Type B pancreatic cell (in vitro differentiated cells): ENCODE data around the gene KIAA1671. TPM values are rescaled to one million over a fixed set of nuclear protein-coding genes. Genes with fewer than 3 reads are reported as not detected.
"Not testable (repeated sequence)": the region's sequence is repeated elsewhere in the genome, so short reads cannot be mapped to it uniquely, and the experiment has no call there.

Experiments
- DNase-seq: peaks from one replicate; pipeline ENCODE4 v3.0.0; 2021; ENCODE audit warnings: mixed read lengths; ENCODE audit not compliant: unreplicated experiment; ENCODE audit errors: extremely low spot score
- H3K27ac Mint-ChIP-seq: 2 replicates; pipeline ENCODE4 v1.8.0; 2021; ENCODE audit warnings: mild to moderate bottlenecking, mixed read lengths
- H3K27me3 Mint-ChIP-seq: 2 replicates; pipeline ENCODE4 v1.8.0; 2021; ENCODE audit warnings: mixed read lengths
- H3K36me3 Mint-ChIP-seq: 2 replicates; pipeline ENCODE4 v1.8.0; 2021; ENCODE audit warnings: mixed read lengths
- H3K4me1 Mint-ChIP-seq: one replicate; pipeline ENCODE4 v1.8.0; 2021; ENCODE audit warnings: mixed read lengths; ENCODE audit not compliant: unreplicated experiment
- H3K4me3 Mint-ChIP-seq: 2 replicates; pipeline ENCODE4 v1.8.0; 2021; ENCODE audit warnings: mild to moderate bottlenecking, mixed read lengths
- H3K9me3 Mint-ChIP-seq: 2 replicates; pipeline ENCODE4 v1.8.0; 2021; ENCODE audit warnings: mixed read lengths
- CTCF ChIP-seq: fragments of 200-600 bp; sonication (generic); conservative IDR thresholded peaks from 2 replicates; pipeline ENCODE4 v1.5.0; 2021; ENCODE audit warnings: antibody characterized with exemption, mild to moderate bottlenecking
- total RNA-seq: library from RNA; stranded (reverse); gene quantifications from 2 replicates; pipeline ENCODE4 v1.2.1, GENCODE V29; 2021; ENCODE audit warnings: low replicate concordance

KIAA1671 gene
- total RNA-seq, 1 donor from 2014 or later: 22.9 TPM

GRCh38 chr22:25221790-25222189 lies 269.3 kb downstream of the KIAA1671 start:
- Mint-ChIP-seq H3K27me3 (peaks cover 41% of the 10 kb centered on the region), H3K36me3 (no peaks in the 10 kb centered on the region), H3K4me3 (no peak overlapping the region), H3K4me1 (no peaks in the 10 kb centered on the region), H3K27ac (no peak overlapping the region), H3K9me3 (no peaks in the 10 kb centered on the region)
- no peak for DNase-seq
- no peak for TF ChIP-seq CTCF

DNA sequence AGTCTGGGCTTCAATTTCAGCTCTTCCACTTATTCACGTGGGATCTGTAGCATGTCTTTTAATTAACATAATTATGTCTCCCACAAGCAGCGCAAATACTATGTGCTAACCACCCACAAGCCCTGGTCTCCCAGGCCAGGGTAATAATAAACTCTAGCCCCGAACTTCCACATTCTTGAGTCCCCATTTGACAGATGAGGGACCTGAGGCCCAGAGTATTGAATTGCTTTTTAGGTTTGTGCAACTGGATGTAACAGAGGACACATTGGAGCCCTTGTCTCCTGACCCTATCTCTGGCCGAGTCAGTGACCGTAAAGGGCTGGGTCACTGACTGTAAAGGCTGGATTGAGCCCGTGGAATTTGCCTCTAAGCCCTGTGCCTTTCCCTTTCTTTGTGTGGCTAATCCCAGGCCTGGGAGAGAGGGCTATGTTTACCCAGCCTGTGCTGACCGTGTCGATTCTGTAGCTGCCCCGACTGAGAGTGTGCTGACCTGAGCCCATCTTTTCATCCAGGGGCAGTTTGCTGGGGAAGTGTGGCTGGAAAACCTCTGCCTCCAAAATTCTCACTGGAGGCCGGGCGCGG lies 270.8 kb downstream of the KIAA1671 start:
- Mint-ChIP-seq H3K9me3 (no peaks in the 10 kb centered on the region), H3K27ac (no peak overlapping the region), H3K36me3 (no peaks in the 10 kb centered on the region), H3K27me3 (peaks cover 44% of the 10 kb centered on the region), H3K4me3 (no peak overlapping the region), H3K4me1 (no peaks in the 10 kb centered on the region)
- TF ChIP-seq CTCF: no peak
- DNase-seq: no peak

DNA sequence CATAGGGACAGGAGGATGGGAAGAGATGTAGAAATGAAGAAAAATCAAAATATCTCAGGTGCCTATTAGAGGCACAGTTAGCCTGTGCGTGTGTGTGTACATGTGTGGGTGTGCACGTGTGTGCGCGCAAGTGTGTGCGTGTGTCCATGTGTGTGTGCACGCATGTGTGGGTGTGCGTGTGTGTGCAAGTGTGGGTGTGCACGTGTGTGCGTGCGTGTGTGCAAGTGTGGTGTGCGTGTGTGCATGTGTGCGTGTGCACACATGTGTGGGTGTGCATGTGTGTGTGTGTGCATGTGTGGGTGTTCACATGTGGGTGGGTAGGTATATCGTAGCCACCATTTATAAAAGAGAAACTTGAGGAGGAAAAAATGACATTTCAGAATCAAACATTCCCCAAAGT lies 276.3 kb downstream of the KIAA1671 start:
- TF ChIP-seq CTCF: no peak
- Mint-ChIP-seq H3K27me3 (peaks cover 16% of the 10 kb centered on the region), H3K9me3 (no peaks in the 10 kb centered on the region), H3K4me1 (no peaks in the 10 kb centered on the region), H3K4me3 (no peak overlapping the region), H3K36me3 (no peaks in the 10 kb centered on the region), H3K27ac (no peak overlapping the region)
- no peak for DNase-seq

DNA sequence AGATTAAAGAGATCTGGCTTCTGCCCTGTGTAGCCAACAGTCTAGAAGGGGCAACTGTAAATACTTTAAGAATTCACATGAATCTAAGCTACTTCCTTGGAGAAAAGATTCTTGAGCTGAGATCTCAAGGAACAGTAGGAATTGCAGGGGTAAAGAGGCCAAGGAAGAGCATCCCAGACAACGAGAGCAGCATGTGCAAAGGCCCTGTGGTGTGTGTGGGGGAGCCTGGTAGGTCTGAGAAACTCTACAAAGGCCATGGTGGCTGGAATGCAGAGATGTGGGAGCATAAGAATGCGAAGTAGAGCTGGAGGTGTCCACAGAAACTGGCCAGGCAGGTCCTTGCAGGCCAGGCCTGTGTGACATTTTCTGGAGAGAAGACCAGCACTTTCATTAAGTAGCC lies 278.2 kb downstream of the KIAA1671 start:
- DNase-seq, H3K4me1 Mint-ChIP-seq, H3K9me3 Mint-ChIP-seq, H3K36me3 Mint-ChIP-seq, H3K4me3 Mint-ChIP-seq, H3K27ac Mint-ChIP-seq: not testable (repeated sequence)
- peaks cover 18% of the 10 kb centered on the region for H3K27me3 Mint-ChIP-seq

- no peaks in the 10 kb centered on the region for H3K36me3 Mint-ChIP-seq
These were observed 279.8 kb downstream of the KIAA1671 start for GRCh38 chr22:25232301-25232700.

GRCh38 chr22:25233706-25234105 lies 281.2 kb downstream of the KIAA1671 start:
- not testable (repeated sequence) for H3K36me3 Mint-ChIP-seq, DNase-seq, H3K4me3 Mint-ChIP-seq, H3K9me3 Mint-ChIP-seq, H3K4me1 Mint-ChIP-seq, H3K27ac Mint-ChIP-seq
- peaks cover 25% of the 10 kb centered on the region for H3K27me3 Mint-ChIP-seq

More at GRCh38 chr22:25232301-25232700, 279.8 kb downstream of the KIAA1671 start:
- no peak overlapping the region for H3K4me3 Mint-ChIP-seq
- no peaks in the 10 kb centered on the region for H3K9me3 Mint-ChIP-seq
- no peak for DNase-seq
- peaks cover 23% of the 10 kb centered on the region for H3K27me3 Mint-ChIP-seq
- no peak overlapping the region for H3K27ac Mint-ChIP-seq
- H3K4me1 Mint-ChIP-seq: peaks cover 6% of the 10 kb centered on the region
- TF ChIP-seq CTCF: no peak
